ENCODE measurements around the gene PARD3B. TPM values are rescaled to one million over a fixed set of nuclear protein-coding genes. Genes with fewer than 3 reads are reported as not detected.
"Not testable (repeated sequence)": the region's sequence is repeated elsewhere in the genome, so short reads cannot be mapped to it uniquely, and the experiment has no call there.

The PARD3B gene
- total RNA-seq, 1 donor, result 53.1 TPM

GRCh38 chr2:205216092-205216491, 670.8 kb downstream of the PARD3B start:
- DNase-seq (ENCODE audit: low read depth), result no peak
- no peak overlapping the region for H3K4me3 ChIP-seq (ENCODE audit: low read depth, low read length)
- TF ChIP-seq, protein P1, sequence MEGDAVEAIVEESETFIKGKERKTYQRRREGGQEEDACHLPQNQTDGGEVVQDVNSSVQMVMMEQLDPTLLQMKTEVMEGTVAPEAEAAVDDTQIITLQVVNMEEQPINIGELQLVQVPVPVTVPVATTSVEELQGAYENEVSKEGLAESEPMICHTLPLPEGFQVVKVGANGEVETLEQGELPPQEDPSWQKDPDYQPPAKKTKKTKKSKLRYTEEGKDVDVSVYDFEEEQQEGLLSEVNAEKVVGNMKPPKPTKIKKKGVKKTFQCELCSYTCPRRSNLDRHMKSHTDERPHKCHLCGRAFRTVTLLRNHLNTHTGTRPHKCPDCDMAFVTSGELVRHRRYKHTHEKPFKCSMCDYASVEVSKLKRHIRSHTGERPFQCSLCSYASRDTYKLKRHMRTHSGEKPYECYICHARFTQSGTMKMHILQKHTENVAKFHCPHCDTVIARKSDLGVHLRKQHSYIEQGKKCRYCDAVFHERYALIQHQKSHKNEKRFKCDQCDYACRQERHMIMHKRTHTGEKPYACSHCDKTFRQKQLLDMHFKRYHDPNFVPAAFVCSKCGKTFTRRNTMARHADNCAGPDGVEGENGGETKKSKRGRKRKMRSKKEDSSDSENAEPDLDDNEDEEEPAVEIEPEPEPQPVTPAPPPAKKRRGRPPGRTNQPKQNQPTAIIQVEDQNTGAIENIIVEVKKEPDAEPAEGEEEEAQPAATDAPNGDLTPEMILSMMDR (IDR thresholded peaks at IDR 0.05; ENCODE audit: insufficient read depth, low read depth, low read length), result no peak

DNA sequence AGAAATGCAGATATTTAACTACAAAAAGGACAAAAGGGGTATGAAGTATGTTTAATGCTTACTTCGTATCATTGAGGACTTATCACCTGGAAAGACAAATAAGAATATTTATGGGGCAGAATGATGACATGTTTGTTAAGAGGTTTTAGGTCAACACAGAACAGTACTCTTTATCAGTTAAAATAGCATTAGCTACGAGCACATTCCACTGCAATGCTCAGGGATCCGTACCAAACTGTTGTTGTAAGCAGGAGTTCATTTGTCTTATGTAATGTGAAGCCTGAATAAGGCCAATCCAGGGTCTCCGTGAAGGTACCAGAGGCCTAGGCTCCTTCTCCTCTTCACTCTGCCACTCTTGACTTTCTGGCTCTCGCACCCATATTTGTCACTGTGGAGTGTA, 671.3 kb downstream of the PARD3B start:
- TF ChIP-seq, protein P1 (IDR thresholded peaks at IDR 0.05; ENCODE audit: insufficient read depth, low read depth, low read length), result no peak
- no peak overlapping the region for H3K4me3 ChIP-seq (ENCODE audit: low read depth, low read length)
- no peak for DNase-seq (ENCODE audit: low read depth)

GRCh38 chr2:205217004-205217403, 671.7 kb downstream of the PARD3B start:
- DNase-seq (ENCODE audit: low read depth), result no peak
- TF ChIP-seq, protein P1 (IDR thresholded peaks at IDR 0.05; ENCODE audit: insufficient read depth, low read depth, low read length), result no peak
- no peak overlapping the region for H3K4me3 ChIP-seq (ENCODE audit: low read depth, low read length)

GRCh38 chr2:205218056-205218455, 672.8 kb downstream of the PARD3B start:
- no peak overlapping the region for H3K4me3 ChIP-seq (ENCODE audit: low read depth, low read length)
- TF ChIP-seq, protein P1 (IDR thresholded peaks at IDR 0.05; ENCODE audit: insufficient read depth, low read depth, low read length), result no peak
- DNase-seq (ENCODE audit: low read depth), result no peak

DNA sequence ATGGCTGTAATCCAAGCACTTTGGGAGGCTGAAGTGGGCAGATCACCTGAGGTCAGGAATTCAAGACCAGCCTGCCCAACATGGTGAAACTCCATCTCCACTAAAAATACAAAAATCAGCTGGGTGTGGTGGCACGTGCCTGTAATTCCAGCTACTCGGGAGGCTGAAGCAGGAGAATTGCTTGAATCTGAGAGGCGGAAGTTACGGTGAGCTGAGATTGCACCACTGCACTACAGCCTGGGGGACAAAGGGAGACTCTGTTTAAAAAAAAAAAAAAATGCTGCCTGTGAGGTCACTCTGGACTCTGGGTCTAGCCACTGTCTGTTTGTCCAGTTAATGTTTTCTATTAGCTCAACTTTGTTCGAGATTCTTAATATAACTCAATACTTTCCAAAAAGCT, 673.5 kb downstream of the PARD3B start:
- DNase-seq (ENCODE audit: low read depth); H3K4me3 ChIP-seq (ENCODE audit: low read depth, low read length): not testable (repeated sequence)

GRCh38 chr2:205220559-205220958, 675.3 kb downstream of the PARD3B start:
- H3K4me3 ChIP-seq (ENCODE audit: low read depth, low read length), result no peak overlapping the region
- TF ChIP-seq, protein P1 (IDR thresholded peaks at IDR 0.05; ENCODE audit: insufficient read depth, low read depth, low read length), result no peak
- DNase-seq (ENCODE audit: low read depth), result no peak

GRCh38 chr2:205232086-205232485, 686.8 kb downstream of the PARD3B start:
- no peak overlapping the region for H3K4me3 ChIP-seq (ENCODE audit: low read depth, low read length)
- DNase-seq (ENCODE audit: low read depth), result no peak
- TF ChIP-seq, protein P1 (IDR thresholded peaks at IDR 0.05; ENCODE audit: insufficient read depth, low read depth, low read length), result no peak
